Measurements from ENCODE around the gene PRR36. TPM values are rescaled to one million over a fixed set of nuclear protein-coding genes. Genes with fewer than 3 reads are reported as not detected.

Gene PRR36
- total RNA-seq, 1 experiment from 2014 or later, result not detected

DNA sequence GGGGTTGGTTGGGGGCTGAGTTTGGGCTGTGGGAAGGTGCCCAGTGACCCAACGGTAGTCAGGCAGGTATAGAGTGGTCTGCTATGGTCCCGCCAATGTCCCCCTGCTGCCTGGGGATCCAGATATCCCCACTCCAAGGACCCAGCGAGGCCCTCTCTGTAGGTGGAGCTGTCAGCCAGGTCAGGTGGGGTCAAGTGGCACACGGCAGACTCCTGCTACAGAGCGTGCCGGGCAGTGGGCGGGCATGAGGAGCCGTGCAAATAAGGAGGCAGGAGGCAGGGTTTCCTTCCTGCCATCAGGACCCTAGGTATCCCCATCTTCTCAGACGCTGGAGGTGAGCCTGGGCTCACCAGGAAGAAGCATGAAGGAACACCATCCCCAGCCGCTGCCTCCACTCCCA lies 29.2 kb downstream of the PRR36 start:
- H3K4me2 ChIP-seq (ENCODE audit: low read depth, low read length, poor library complexity, severe bottlenecking), result no peak overlapping the region

DNA sequence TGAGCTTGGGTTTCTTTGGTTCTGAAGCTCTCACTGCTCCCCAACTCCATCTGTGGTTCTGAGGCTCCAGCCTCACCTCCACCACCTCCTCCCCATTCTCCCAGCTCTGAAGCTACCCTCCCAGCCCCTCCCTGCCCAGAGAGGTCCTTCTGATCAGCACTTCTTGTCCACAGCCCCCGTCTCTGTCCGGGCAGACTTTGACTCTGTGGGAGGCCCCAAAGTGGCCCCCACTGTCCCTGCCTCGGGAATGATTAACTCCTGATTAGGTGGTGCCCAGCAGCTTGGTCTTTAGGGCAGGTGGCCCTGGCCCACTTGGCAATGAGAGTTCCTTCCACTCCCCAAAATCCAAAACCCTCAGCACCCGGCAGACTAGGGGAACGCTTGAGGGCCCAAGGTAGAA lies 29.8 kb downstream of the PRR36 start:
- Histone ChIP-seq H3K79me2 (ENCODE audit: low read length) (no peaks in the 10 kb centered on the region), H3K4me1 (ENCODE audit: low read length) (no peaks in the 10 kb centered on the region), H3K27me3 (ENCODE audit: low read length) (no peaks in the 10 kb centered on the region), H4K20me1 (ENCODE audit: insufficient read depth, low read depth, low read length) (no peaks in the 10 kb centered on the region), H3K4me3 (ENCODE audit: low read length) (no peak overlapping the region), H3K9me3 (ENCODE audit: low read length) (peaks cover 3% of the 10 kb centered on the region; the same call in 1 of the 2 replicates), H2AFZ (ENCODE audit: low read length) (no peak overlapping the region), H3K4me2 (ENCODE audit: low read depth, low read length, poor library complexity, severe bottlenecking) (no peak overlapping the region), H3K9ac (ENCODE audit: low read length) (no peak overlapping the region), H3K27ac (ENCODE audit: low read length) (no peak overlapping the region), H3K36me3 (ENCODE audit: insufficient read depth, low read length) (no peaks in the 10 kb centered on the region), H3K9me2 (replicated peaks; ENCODE audit: insufficient read depth, low read length) (no peaks in the 10 kb centered on the region)
- no peak for DNase-seq

More for the DNA sequence above, 29.2 kb downstream of the PRR36 start:
- H4K20me1 ChIP-seq (ENCODE audit: insufficient read depth, low read depth, low read length), result no peaks in the 10 kb centered on the region
- no peaks in the 10 kb centered on the region for H3K4me1 ChIP-seq (ENCODE audit: low read length)
- no peak for DNase-seq
- no peaks in the 10 kb centered on the region for H3K9me2 ChIP-seq (replicated peaks; ENCODE audit: insufficient read depth, low read length)
- H3K9ac ChIP-seq (ENCODE audit: low read length), result no peak overlapping the region
- no peak overlapping the region for H3K27ac ChIP-seq (ENCODE audit: low read length)
- no peak overlapping the region for H3K4me3 ChIP-seq (ENCODE audit: low read length)
- no peak overlapping the region for H2AFZ ChIP-seq (ENCODE audit: low read length)
- no peaks in the 10 kb centered on the region for H3K36me3 ChIP-seq (ENCODE audit: insufficient read depth, low read length)
- peaks cover 3% of the 10 kb centered on the region; the same call in 1 of the 2 replicates for H3K9me3 ChIP-seq (ENCODE audit: low read length)
- H3K79me2 ChIP-seq (ENCODE audit: low read length), result no peaks in the 10 kb centered on the region
- H3K27me3 ChIP-seq (ENCODE audit: low read length), result no peaks in the 10 kb centered on the region

DNA sequence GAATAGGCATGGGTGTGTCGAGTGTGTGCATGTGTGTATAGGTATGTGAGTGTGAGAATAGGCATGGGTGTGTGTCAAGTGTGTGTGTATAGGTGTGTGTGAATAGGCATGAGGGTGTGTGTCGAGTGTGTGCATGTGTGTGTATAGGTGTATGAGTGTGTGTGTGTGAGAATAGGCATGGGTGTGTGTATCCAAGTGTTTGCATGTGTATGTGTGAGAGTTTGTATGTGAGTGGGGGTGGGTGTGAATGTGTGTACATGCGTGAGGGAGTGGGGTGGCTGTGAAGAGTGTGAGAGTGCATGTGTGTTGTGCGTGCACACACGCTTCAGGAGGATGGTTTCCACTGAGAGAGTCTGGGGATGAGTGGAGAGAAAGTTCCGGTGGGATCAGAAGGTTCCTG lies 30.7 kb downstream of the PRR36 start:
- H3K36me3 ChIP-seq (ENCODE audit: insufficient read depth, low read length), result no peaks in the 10 kb centered on the region
- H3K4me3 ChIP-seq (ENCODE audit: low read length), result no peak overlapping the region
- H3K9me2 ChIP-seq (replicated peaks; ENCODE audit: insufficient read depth, low read length), result no peaks in the 10 kb centered on the region
- H3K4me1 ChIP-seq (ENCODE audit: low read length), result no peaks in the 10 kb centered on the region
- no peaks in the 10 kb centered on the region for H4K20me1 ChIP-seq (ENCODE audit: insufficient read depth, low read depth, low read length)
- no peak overlapping the region for H3K27ac ChIP-seq (ENCODE audit: low read length)
- H3K79me2 ChIP-seq (ENCODE audit: low read length), result no peaks in the 10 kb centered on the region
- DNase-seq, result no peak
- H3K9me3 ChIP-seq (ENCODE audit: low read length), result peaks cover 3% of the 10 kb centered on the region; the same call in 1 of the 2 replicates
- H3K27me3 ChIP-seq (ENCODE audit: low read length), result no peaks in the 10 kb centered on the region
- no peak overlapping the region for H3K4me2 ChIP-seq (ENCODE audit: low read depth, low read length, poor library complexity, severe bottlenecking)
- no peak overlapping the region for H3K9ac ChIP-seq (ENCODE audit: low read length)
- no peak overlapping the region for H2AFZ ChIP-seq (ENCODE audit: low read length)

DNA sequence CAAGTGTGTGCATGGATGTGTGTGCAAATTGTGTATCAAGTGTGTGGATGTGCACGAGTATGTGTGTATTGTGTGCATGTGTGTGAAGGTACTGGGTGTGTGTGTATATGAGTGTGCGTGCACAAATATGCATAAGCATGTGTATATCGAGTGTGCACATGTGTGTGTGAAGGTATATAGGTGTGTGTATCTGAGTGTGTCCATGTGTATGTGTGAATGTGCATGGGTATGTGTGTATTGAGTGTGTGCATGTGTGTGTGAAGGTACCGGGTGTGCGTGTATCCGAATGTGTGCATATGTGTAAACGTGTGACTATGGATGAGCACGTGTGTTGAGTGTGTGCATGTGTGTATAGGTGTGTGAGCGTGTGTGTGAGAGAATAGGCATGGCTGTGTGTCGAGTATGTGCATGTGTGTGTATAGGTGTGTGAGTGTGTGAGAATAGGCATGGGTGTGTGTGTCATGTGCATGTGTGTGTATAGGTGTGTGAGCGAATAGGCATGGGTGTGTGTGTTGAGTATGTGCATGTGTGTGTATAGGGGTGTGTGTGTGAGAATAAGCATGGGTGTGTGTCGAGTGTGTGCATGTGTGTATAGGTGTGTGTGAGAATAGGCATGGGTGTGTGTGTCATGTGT lies 31.4 kb downstream of the PRR36 start:
- no peaks in the 10 kb centered on the region for H3K27me3 ChIP-seq (ENCODE audit: low read length)
- H3K9ac ChIP-seq (ENCODE audit: low read length), result no peak overlapping the region

DNA sequence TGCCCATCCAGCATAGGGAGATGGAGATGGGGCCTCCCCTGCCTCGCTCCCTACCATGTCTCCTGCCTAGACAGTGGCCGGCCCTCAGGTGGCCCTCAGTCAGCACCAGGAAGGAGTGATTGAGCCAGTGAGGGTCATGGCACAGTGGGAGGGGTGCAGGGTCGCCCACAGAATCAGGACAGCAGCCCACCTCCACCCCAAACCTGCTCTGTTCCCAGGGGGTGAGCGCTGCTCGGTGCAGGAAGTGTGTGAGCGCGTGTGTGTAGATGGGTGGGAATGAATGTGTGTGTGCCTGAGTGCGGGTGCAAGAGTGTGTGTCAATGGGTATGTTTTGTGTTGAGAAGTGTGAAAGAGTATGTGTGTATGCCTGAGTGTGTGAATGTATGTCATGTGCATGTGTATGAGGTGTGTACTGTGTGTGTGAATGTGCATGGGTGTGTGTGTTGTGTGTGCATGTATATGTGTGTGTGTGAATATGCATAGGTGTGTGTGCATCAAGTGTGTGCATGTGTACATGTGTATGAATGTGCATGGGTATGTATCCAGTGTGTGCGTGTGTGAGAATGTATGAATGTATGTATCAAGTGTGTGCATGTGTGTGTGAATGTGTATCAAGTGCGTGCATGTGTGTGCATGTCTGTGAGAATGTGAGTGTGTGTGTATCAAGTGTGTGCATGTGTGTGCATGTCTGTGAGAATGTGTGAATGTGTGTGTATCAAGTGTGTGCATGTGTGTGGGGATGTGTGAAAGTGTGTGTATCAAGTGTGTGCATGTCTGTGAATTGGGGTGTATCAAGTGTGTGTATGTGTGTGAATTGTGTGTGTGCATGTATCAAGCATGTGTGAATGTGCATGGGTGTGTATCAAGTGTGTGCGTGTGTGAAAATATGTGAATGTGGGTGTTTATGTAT lies 32.2 kb downstream of the PRR36 start:
- Histone ChIP-seq H3K9me2 (replicated peaks; ENCODE audit: insufficient read depth, low read length) (no peaks in the 10 kb centered on the region), H3K4me3 (ENCODE audit: low read length) (no peak overlapping the region), H3K4me1 (ENCODE audit: low read length) (no peaks in the 10 kb centered on the region), H3K36me3 (ENCODE audit: insufficient read depth, low read length) (no peaks in the 10 kb centered on the region), H2AFZ (ENCODE audit: low read length) (no peak overlapping the region), H3K4me2 (ENCODE audit: low read depth, low read length, poor library complexity, severe bottlenecking) (no peak overlapping the region), H3K9me3 (ENCODE audit: low read length) (peaks cover 3% of the 10 kb centered on the region; the same call in 1 of the 2 replicates), H3K79me2 (ENCODE audit: low read length) (no peaks in the 10 kb centered on the region), H3K9ac (ENCODE audit: low read length) (no peak overlapping the region), H3K27ac (ENCODE audit: low read length) (no peak overlapping the region), H4K20me1 (ENCODE audit: insufficient read depth, low read depth, low read length) (no peaks in the 10 kb centered on the region), H3K27me3 (ENCODE audit: low read length) (no peaks in the 10 kb centered on the region)
- DNase-seq, result no peak

More for the DNA sequence above, 31.4 kb downstream of the PRR36 start:
- Histone ChIP-seq H3K9me3 (ENCODE audit: low read length) (peaks cover 3% of the 10 kb centered on the region; the same call in 1 of the 2 replicates), H3K4me3 (ENCODE audit: low read length) (no peak overlapping the region), H3K36me3 (ENCODE audit: insufficient read depth, low read length) (no peaks in the 10 kb centered on the region), H4K20me1 (ENCODE audit: insufficient read depth, low read depth, low read length) (no peaks in the 10 kb centered on the region), H3K4me2 (ENCODE audit: low read depth, low read length, poor library complexity, severe bottlenecking) (no peak overlapping the region), H2AFZ (ENCODE audit: low read length) (no peak overlapping the region), H3K9me2 (replicated peaks; ENCODE audit: insufficient read depth, low read length) (no peaks in the 10 kb centered on the region), H3K27ac (ENCODE audit: low read length) (no peak overlapping the region), H3K4me1 (ENCODE audit: low read length) (no peaks in the 10 kb centered on the region), H3K79me2 (ENCODE audit: low read length) (no peaks in the 10 kb centered on the region)
- no peak for DNase-seq

DNA sequence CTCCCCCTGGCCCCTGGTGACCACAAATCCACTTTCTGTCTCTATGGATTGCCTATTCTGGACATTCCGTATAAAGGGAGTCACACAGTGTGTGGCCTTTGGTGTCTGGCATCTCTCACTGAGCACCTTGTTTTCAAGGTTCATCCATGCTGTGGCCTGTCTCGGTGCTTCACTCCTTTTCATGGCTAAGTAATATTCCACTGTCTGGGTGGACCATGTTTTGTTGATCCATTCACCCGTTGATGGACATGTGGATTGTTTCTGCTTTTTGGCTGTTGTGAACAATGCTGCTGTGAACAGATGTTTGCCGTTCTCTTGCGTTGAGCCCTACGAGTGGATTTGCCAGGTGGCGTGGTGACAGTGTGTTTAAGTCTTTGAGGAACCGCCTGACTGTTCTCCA lies 33.6 kb downstream of the PRR36 start:
- Histone ChIP-seq H3K4me3 (ENCODE audit: low read length) (no peak overlapping the region), H3K4me2 (ENCODE audit: low read depth, low read length, poor library complexity, severe bottlenecking) (no peak overlapping the region), H2AFZ (ENCODE audit: low read length) (no peak overlapping the region), H3K4me1 (ENCODE audit: low read length) (no peaks in the 10 kb centered on the region), H3K36me3 (ENCODE audit: insufficient read depth, low read length) (no peaks in the 10 kb centered on the region), H3K9me2 (replicated peaks; ENCODE audit: insufficient read depth, low read length) (no peaks in the 10 kb centered on the region), H3K27me3 (ENCODE audit: low read length) (no peaks in the 10 kb centered on the region), H4K20me1 (ENCODE audit: insufficient read depth, low read depth, low read length) (no peaks in the 10 kb centered on the region), H3K79me2 (ENCODE audit: low read length) (no peaks in the 10 kb centered on the region), H3K9ac (ENCODE audit: low read length) (no peak overlapping the region), H3K9me3 (ENCODE audit: low read length) (peaks cover 3% of the 10 kb centered on the region; the same call in 1 of the 2 replicates), H3K27ac (ENCODE audit: low read length) (no peak overlapping the region)
- DNase-seq, result no peak

DNA sequence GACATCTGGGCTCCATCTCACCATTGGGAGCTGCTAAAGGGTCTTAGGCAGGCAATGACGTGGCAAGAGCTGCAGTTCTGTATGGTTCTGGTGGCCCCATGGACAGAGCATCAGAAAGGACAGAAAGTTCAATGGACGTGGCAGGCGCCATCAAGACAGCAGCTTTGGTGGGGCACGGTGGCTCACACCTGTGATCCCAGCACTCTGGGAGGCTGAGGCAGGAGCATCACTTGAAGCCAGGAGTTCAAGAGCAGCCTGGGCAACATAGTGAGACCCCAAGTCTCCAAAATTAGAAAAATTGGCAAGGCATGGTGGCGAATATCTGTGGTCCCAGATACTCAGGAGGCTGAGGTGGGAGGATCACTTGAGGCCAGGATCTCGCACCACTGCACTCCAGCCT lies 34.7 kb downstream of the PRR36 start:
- Histone ChIP-seq H2AFZ (ENCODE audit: low read length) (no peak overlapping the region), H4K20me1 (ENCODE audit: insufficient read depth, low read depth, low read length) (no peaks in the 10 kb centered on the region), H3K9ac (ENCODE audit: low read length) (no peak overlapping the region), H3K4me3 (ENCODE audit: low read length) (no peak overlapping the region), H3K4me2 (ENCODE audit: low read depth, low read length, poor library complexity, severe bottlenecking) (no peak overlapping the region), H3K9me3 (ENCODE audit: low read length) (peaks cover 3% of the 10 kb centered on the region; the same call in 1 of the 2 replicates), H3K36me3 (ENCODE audit: insufficient read depth, low read length) (no peaks in the 10 kb centered on the region), H3K27me3 (ENCODE audit: low read length) (no peaks in the 10 kb centered on the region), H3K9me2 (replicated peaks; ENCODE audit: insufficient read depth, low read length) (no peaks in the 10 kb centered on the region), H3K79me2 (ENCODE audit: low read length) (no peaks in the 10 kb centered on the region), H3K4me1 (ENCODE audit: low read length) (no peaks in the 10 kb centered on the region), H3K27ac (ENCODE audit: low read length) (no peak overlapping the region)
- no peak for DNase-seq
